Smooth muscle cell (in vitro differentiated cells): Measurements from ENCODE around the gene CHDH. TPM values are rescaled to one million over a fixed set of nuclear protein-coding genes. Genes with fewer than 3 reads are reported as not detected.

Experiments
- DNase-seq: peaks from one replicate; lab custom pipeline; 2025; ENCODE audit not compliant: unreplicated experiment; lab: John Stamatoyannopoulos, UW
- H2AFZ ChIP-seq: fragments of 200-600 bp; sonication (generic); 2 replicates; pipeline ENCODE4 v1.6.0; 2016; ENCODE audit warnings: antibody characterized with exemption, low read depth, mild to moderate bottlenecking
- H3F3A ChIP-seq: fragments of 200-600 bp; sonication (generic); 2 replicates; pipeline ENCODE4 v1.6.0; 2017; ENCODE audit warnings: antibody characterized with exemption, low read depth
- H3K27ac ChIP-seq: fragments of 200-600 bp; sonication (generic); 2 replicates; pipeline ENCODE4 v1.5.1; 2016; ENCODE audit warnings: low read depth, mild to moderate bottlenecking
- H3K27me3 ChIP-seq: fragments of 200-600 bp; sonication (generic); 2 replicates; pipeline ENCODE4 v1.6.1; 2016; ENCODE audit warnings: low read depth, mild to moderate bottlenecking
- H3K36me3 ChIP-seq: fragments of 200-600 bp; sonication (generic); 2 replicates; pipeline ENCODE4 v1.5.1; 2016; ENCODE audit warnings: low read depth
- H3K4me1 ChIP-seq: fragments of 200-600 bp; sonication (generic); 2 replicates; pipeline ENCODE4 v1.5.1; 2016; ENCODE audit warnings: low read depth
- H3K4me2 ChIP-seq: fragments of 200-600 bp; sonication (generic); 2 replicates; pipeline ENCODE4 v1.6.0; 2016; ENCODE audit warnings: mild to moderate bottlenecking
- H3K4me3 ChIP-seq: fragments of 200-600 bp; sonication (generic); 2 replicates; pipeline ENCODE4 v1.5.1; 2016; ENCODE audit warnings: mild to moderate bottlenecking
- H3K79me2 ChIP-seq: fragments of 200-600 bp; sonication (generic); 2 replicates; pipeline ENCODE4 v1.6.0; 2016; ENCODE audit warnings: low read depth, mild to moderate bottlenecking
- H3K9ac ChIP-seq: fragments of 200-600 bp; sonication (generic); 2 replicates; pipeline ENCODE4 v1.6.0; 2016; ENCODE audit warnings: low read depth
- H3K9me3 ChIP-seq: fragments of 200-600 bp; sonication (generic); replicated peaks from 2 replicates; pipeline ENCODE4 v1.5.1; 2016; ENCODE audit warnings: low read depth
- H4K20me1 ChIP-seq: fragments of 200-600 bp; sonication (generic); 2 replicates; pipeline ENCODE4 v1.6.0; 2016; ENCODE audit warnings: low read depth
- CTCF ChIP-seq: fragments of 200-600 bp; sonication (generic); IDR thresholded peaks from 2 replicates; pipeline ENCODE4 v1.5.1; 2017; ENCODE audit warnings: borderline replicate concordance, mild to moderate bottlenecking, antibody characterized with exemption; ENCODE audit not compliant: insufficient read depth, poor library complexity, severe bottlenecking
- WGBS: methylation state at CpG from one replicate; pipeline ENCODE4 v1.1.7; 2016; ENCODE audit warnings: low lambda C conversion rate; 5-methylcytosine and 5-hydroxymethylcytosine counted together
- polyA plus RNA-seq: library from polyadenylated mRNA; unstranded; fragments of >200 nt; fragmentation: Nextera tagmentation; extraction: Ambion mirVana; gene quantifications from 2 replicates; pipeline ENCODE4 v1.2.1, GENCODE V29; 2016
- total RNA-seq: library from RNA; depleted of rRNA; stranded (reverse); fragments of >200 nt; gene quantifications from 2 replicates; pipeline ENCODE4 v1.2.3, GENCODE V29; 2014

CHDH gene
- total and polyA plus RNA-seq, 2 experiments from 2014 or later = 0.36 to 0.51 TPM

GRCh38 chr3:53821631-53822121 is 24.5 kb downstream of the CHDH start:
- H3K9ac ChIP-seq = no peak overlapping the region
- H3K9me3 ChIP-seq = no peaks in the 10 kb centered on the region
- H3K4me1 ChIP-seq = no peaks in the 10 kb centered on the region
- WGBS = 77% methylated on average over 5 of the region's 5 CpGs
- H3K79me2 ChIP-seq = no peaks in the 10 kb centered on the region
- no peak for TF ChIP-seq CTCF
- no peaks in the 10 kb centered on the region for H3F3A ChIP-seq
- H4K20me1 ChIP-seq = no peaks in the 10 kb centered on the region
- DNase-seq = no peak
- no peaks in the 10 kb centered on the region for H3K27me3 ChIP-seq
- no peak overlapping the region for H3K4me2 ChIP-seq
- H3K4me3 ChIP-seq = no peak overlapping the region
- H3K36me3 ChIP-seq = no peaks in the 10 kb centered on the region
- no peak overlapping the region for H2AFZ ChIP-seq
- H3K27ac ChIP-seq = no peak overlapping the region

- WGBS = 95% methylated on average over 21 of the region's 21 CpGs
- no peak overlapping the region for H2AFZ ChIP-seq
These were observed 25.3 kb downstream of the CHDH start for GRCh38 chr3:53820756-53821580.

GRCh38 chr3:53820084-53820483 is 26.1 kb downstream of the CHDH start:
- no peak for DNase-seq
- Histone ChIP-seq H3K9me3 (no peaks in the 10 kb centered on the region), H3K36me3 (no peaks in the 10 kb centered on the region), H3K4me3 (no peak overlapping the region), H3K27ac (no peak overlapping the region), H3F3A (no peaks in the 10 kb centered on the region), H3K4me1 (no peaks in the 10 kb centered on the region), H4K20me1 (no peaks in the 10 kb centered on the region), H2AFZ (no peak overlapping the region), H3K9ac (no peak overlapping the region), H3K79me2 (no peaks in the 10 kb centered on the region), H3K27me3 (no peaks in the 10 kb centered on the region), H3K4me2 (no peak overlapping the region)
- 92% methylated on average over 5 of the region's 5 CpGs for WGBS
- TF ChIP-seq CTCF = no peak

More at GRCh38 chr3:53820756-53821580, 25.3 kb downstream of the CHDH start:
- H3K4me1 ChIP-seq = no peaks in the 10 kb centered on the region
- DNase-seq = no peak
- no peak overlapping the region for H3K27ac ChIP-seq
- no peak overlapping the region for H3K9ac ChIP-seq
- no peaks in the 10 kb centered on the region for H3K36me3 ChIP-seq
- no peaks in the 10 kb centered on the region for H3K79me2 ChIP-seq
- H4K20me1 ChIP-seq = no peaks in the 10 kb centered on the region
- H3F3A ChIP-seq = no peaks in the 10 kb centered on the region
- no peak overlapping the region for H3K4me2 ChIP-seq
- H3K9me3 ChIP-seq = no peaks in the 10 kb centered on the region
- H3K4me3 ChIP-seq = no peak overlapping the region
- no peaks in the 10 kb centered on the region for H3K27me3 ChIP-seq
- TF ChIP-seq CTCF = no peak
